HCT116 (cell line): ENCODE data around the gene PFKFB3.

Experiments used
- CEBPB ChIP-seq: IDR thresholded peaks from 2 replicates; pipeline ENCODE4 v1.6.1; 2012; ENCODE audit warnings: low read depth
- CTCF ChIP-seq, 3 experiments: fragments of 200-600 bp in 1 of 3; sonication (generic) in 1 of 3; IDR thresholded peaks in 2 of 3; conservative IDR thresholded peaks in 1 of 3; 2 replicates each; pipeline ENCODE4 v1.5.1; 2012 to 2017; ENCODE audit warnings: low read depth in 2 of 3, low read length in 2 of 3, antibody characterized with exemption in 1 of 3, borderline replicate concordance in 1 of 3, control low read depth in 1 of 3, mild to moderate bottlenecking in 1 of 3, mixed read lengths in 1 of 3, mixed run types in 1 of 3, moderate library complexity in 1 of 3; ENCODE audit not compliant: insufficient read depth in 1 of 3
- EZH2 ChIP-seq: fragments of 200-600 bp; sonication (generic); IDR thresholded peaks from 2 replicates; pipeline ENCODE4 v1.6.1; 2017; ENCODE audit warnings: antibody characterized with exemption, mixed run types
- EZH2phosphoT487 ChIP-seq: fragments of 200-600 bp; IDR thresholded peaks from 2 replicates; pipeline ENCODE4 v1.6.1; 2018; ENCODE audit warnings: antibody characterized with exemption, borderline replicate concordance
- MAX ChIP-seq: IDR thresholded peaks from 2 replicates; pipeline ENCODE4 v1.6.1; 2012
- POLR2A ChIP-seq: IDR thresholded peaks from 2 replicates; pipeline ENCODE4 v1.7.0; 2011; ENCODE audit warnings: borderline replicate concordance; ENCODE audit not compliant: insufficient read depth, insufficient read length; ENCODE audit errors: extremely low read depth
- POLR2AphosphoS5 ChIP-seq: IDR thresholded peaks from 2 replicates; pipeline ENCODE4 v1.6.1; 2011; ENCODE audit warnings: mild to moderate bottlenecking, low read depth, low read length, moderate library complexity
- SIN3A ChIP-seq: IDR thresholded peaks from 2 replicates; pipeline ENCODE4 v1.6.1; 2012; ENCODE audit warnings: low read depth
- SP1 ChIP-seq: IDR thresholded peaks from 2 replicates; pipeline ENCODE4 v1.6.1; 2012; ENCODE audit warnings: low read depth
- SRF ChIP-seq: IDR thresholded peaks from 2 replicates; pipeline ENCODE4 v1.6.1; 2012; ENCODE audit warnings: low read depth
- TCF7L2 ChIP-seq: IDR thresholded peaks from 2 replicates; pipeline ENCODE4 v1.7.0; 2011; ENCODE audit warnings: borderline replicate concordance, inconsistent platforms; ENCODE audit not compliant: insufficient read depth, insufficient read length; ENCODE audit errors: extremely low read depth
- YY1 ChIP-seq: IDR thresholded peaks from 2 replicates; pipeline ENCODE4 v1.6.1; 2011; ENCODE audit warnings: low read length, low read depth, moderate library complexity, mild to moderate bottlenecking; ENCODE audit not compliant: insufficient replicate concordance; ENCODE audit errors: extremely low read depth
- ZNF274 ChIP-seq: fragments of 200-500 bp; sonication (Bioruptor generic); IDR thresholded peaks from 2 replicates; pipeline ENCODE4 v1.6.1; 2014; ENCODE audit warnings: mild to moderate bottlenecking, low read depth, low read length, inconsistent platforms
- TF ChIP-seq, protein P1 (sequence below): IDR thresholded peaks from 2 replicates; pipeline ENCODE4 v1.6.1; 2012; ENCODE audit warnings: low read depth

- TF ChIP-seq CTCF (IDR thresholded peaks at IDR 0.05 in 2 of 3, conservative IDR thresholded peaks at IDR 0.05 in 1 of 3; ENCODE audit: borderline replicate concordance in 1 of 3, insufficient read depth in 1 of 3, low read depth in 2 of 3, low read length in 2 of 3) (no peak), SRF (no peak), POLR2A (no peak), CEBPB (no peak), EZH2 (no peak), EZH2phosphoT487 (no peak), POLR2AphosphoS5 (no peak), SP1 (no peak), MAX (no peak), SIN3A (no peak), TCF7L2 (no peak), YY1 (no peak), ZNF274 (no peak)
- TF ChIP-seq, protein P1, sequence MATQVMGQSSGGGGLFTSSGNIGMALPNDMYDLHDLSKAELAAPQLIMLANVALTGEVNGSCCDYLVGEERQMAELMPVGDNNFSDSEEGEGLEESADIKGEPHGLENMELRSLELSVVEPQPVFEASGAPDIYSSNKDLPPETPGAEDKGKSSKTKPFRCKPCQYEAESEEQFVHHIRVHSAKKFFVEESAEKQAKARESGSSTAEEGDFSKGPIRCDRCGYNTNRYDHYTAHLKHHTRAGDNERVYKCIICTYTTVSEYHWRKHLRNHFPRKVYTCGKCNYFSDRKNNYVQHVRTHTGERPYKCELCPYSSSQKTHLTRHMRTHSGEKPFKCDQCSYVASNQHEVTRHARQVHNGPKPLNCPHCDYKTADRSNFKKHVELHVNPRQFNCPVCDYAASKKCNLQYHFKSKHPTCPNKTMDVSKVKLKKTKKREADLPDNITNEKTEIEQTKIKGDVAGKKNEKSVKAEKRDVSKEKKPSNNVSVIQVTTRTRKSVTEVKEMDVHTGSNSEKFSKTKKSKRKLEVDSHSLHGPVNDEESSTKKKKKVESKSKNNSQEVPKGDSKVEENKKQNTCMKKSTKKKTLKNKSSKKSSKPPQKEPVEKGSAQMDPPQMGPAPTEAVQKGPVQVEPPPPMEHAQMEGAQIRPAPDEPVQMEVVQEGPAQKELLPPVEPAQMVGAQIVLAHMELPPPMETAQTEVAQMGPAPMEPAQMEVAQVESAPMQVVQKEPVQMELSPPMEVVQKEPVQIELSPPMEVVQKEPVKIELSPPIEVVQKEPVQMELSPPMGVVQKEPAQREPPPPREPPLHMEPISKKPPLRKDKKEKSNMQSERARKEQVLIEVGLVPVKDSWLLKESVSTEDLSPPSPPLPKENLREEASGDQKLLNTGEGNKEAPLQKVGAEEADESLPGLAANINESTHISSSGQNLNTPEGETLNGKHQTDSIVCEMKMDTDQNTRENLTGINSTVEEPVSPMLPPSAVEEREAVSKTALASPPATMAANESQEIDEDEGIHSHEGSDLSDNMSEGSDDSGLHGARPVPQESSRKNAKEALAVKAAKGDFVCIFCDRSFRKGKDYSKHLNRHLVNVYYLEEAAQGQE: no peak
Observed at GRCh38 chr10:6254201-6254600, 51.5 kb downstream of the PFKFB3 start.
